KMS-11 (cell line): ENCODE results near the gene DUSP6.

ENCODE experiments used
- H2AFZ ChIP-seq: fragments of 200-600 bp; sonication (generic); 2 replicates; pipeline ENCODE4 v1.6.1; 2016; ENCODE audit warnings: antibody characterized with exemption, mixed run types, low read depth
- H3K27ac ChIP-seq: fragments of 200-600 bp; sonication (generic); 2 replicates; pipeline ENCODE4 v1.6.1; 2016; ENCODE audit warnings: mild to moderate bottlenecking, mixed run types
- H3K27me3 ChIP-seq: fragments of 200-600 bp; sonication (generic); 2 replicates; pipeline ENCODE4 v1.6.1; 2017; ENCODE audit warnings: mild to moderate bottlenecking, low read depth, mixed run types, moderate library complexity; ENCODE audit not compliant: insufficient read depth
- H3K36me3 ChIP-seq: fragments of 200-600 bp; sonication (generic); 2 replicates; pipeline ENCODE4 v1.6.1; 2017; ENCODE audit warnings: mild to moderate bottlenecking, mixed run types; ENCODE audit not compliant: insufficient read depth
- H3K4me1 ChIP-seq: fragments of 200-600 bp; sonication (generic); 2 replicates; pipeline ENCODE4 v1.6.1; 2016; ENCODE audit warnings: mild to moderate bottlenecking, low read depth, mixed run types; ENCODE audit not compliant: poor library complexity, severe bottlenecking
- H3K4me2 ChIP-seq: fragments of 200-600 bp; sonication (generic); 2 replicates; pipeline ENCODE4 v1.7.0; 2016; ENCODE audit warnings: mild to moderate bottlenecking, mixed run types
- H3K4me3 ChIP-seq: fragments of 200-600 bp; sonication (generic); IDR thresholded peaks from 2 replicates; pipeline ENCODE4 v1.6.1; 2017; ENCODE audit warnings: low read depth, low read length, mixed read lengths; ENCODE audit not compliant: insufficient read depth
- H3K79me2 ChIP-seq: fragments of 200-600 bp; sonication (generic); 2 replicates; pipeline ENCODE4 v1.6.1; 2016; ENCODE audit warnings: low read depth, mixed run types; ENCODE audit not compliant: insufficient read depth
- H3K9ac ChIP-seq: fragments of 200-600 bp; sonication (generic); 2 replicates; pipeline ENCODE4 v1.6.1; 2016; ENCODE audit warnings: mild to moderate bottlenecking, mixed run types
- H4K20me1 ChIP-seq: fragments of 200-600 bp; sonication (generic); 2 replicates; pipeline ENCODE4 v1.6.1; 2016; ENCODE audit warnings: mild to moderate bottlenecking, mixed run types; ENCODE audit not compliant: insufficient read depth
- CTCF ChIP-seq: fragments of 200-600 bp; sonication (generic); conservative IDR thresholded peaks from 2 replicates; pipeline ENCODE4 v1.6.1; 2017; ENCODE audit warnings: low read depth, mild to moderate bottlenecking, antibody characterized with exemption, low read length, moderate library complexity, mixed read lengths

The DUSP6 gene

GRCh38 chr12:89328151-89329030 is 23.9 kb downstream of the DUSP6 start:
- Histone ChIP-seq H3K9ac (no peak overlapping the region), H3K4me1 (no peaks in the 10 kb centered on the region), H3K4me2 (no peak overlapping the region), H3K27ac (no peak overlapping the region), H3K36me3 (no peaks in the 10 kb centered on the region), H3K4me3 (no peak overlapping the region), H3K27me3 (no peaks in the 10 kb centered on the region), H4K20me1 (no peaks in the 10 kb centered on the region), H2AFZ (no peak overlapping the region), H3K79me2 (no peaks in the 10 kb centered on the region)
- TF ChIP-seq CTCF: no peak

GRCh38 chr12:89327486-89328094 is 24.7 kb downstream of the DUSP6 start:
- no peak for TF ChIP-seq CTCF
- no peaks in the 10 kb centered on the region for H4K20me1 ChIP-seq
- no peaks in the 10 kb centered on the region for H3K79me2 ChIP-seq
- H3K4me3 ChIP-seq: no peak overlapping the region
- H3K27ac ChIP-seq: no peak overlapping the region
- no peak overlapping the region for H3K4me2 ChIP-seq
- H3K4me1 ChIP-seq: no peaks in the 10 kb centered on the region
- H3K27me3 ChIP-seq: no peaks in the 10 kb centered on the region
- H3K36me3 ChIP-seq: no peaks in the 10 kb centered on the region
- H2AFZ ChIP-seq: no peak overlapping the region
- H3K9ac ChIP-seq: no peak overlapping the region

GRCh38 chr12:89326239-89327040 is 25.9 kb downstream of the DUSP6 start:
- no peak overlapping the region for H3K4me3 ChIP-seq
- TF ChIP-seq CTCF: no peak
- no peak overlapping the region for H3K4me2 ChIP-seq
- H3K9ac ChIP-seq: no peak overlapping the region
- H3K79me2 ChIP-seq: no peaks in the 10 kb centered on the region
- H3K27ac ChIP-seq: no peak overlapping the region
- H4K20me1 ChIP-seq: no peaks in the 10 kb centered on the region
- H2AFZ ChIP-seq: no peak overlapping the region
- no peaks in the 10 kb centered on the region for H3K27me3 ChIP-seq
- H3K4me1 ChIP-seq: no peaks in the 10 kb centered on the region
- no peaks in the 10 kb centered on the region for H3K36me3 ChIP-seq

- Histone ChIP-seq H3K27me3 (no peaks in the 10 kb centered on the region), H3K36me3 (no peaks in the 10 kb centered on the region), H3K27ac (no peak overlapping the region), H3K4me2 (no peak overlapping the region), H4K20me1 (no peaks in the 10 kb centered on the region), H3K4me3 (no peak overlapping the region), H3K79me2 (no peaks in the 10 kb centered on the region), H2AFZ (no peak overlapping the region), H3K9ac (no peak overlapping the region), H3K4me1 (peaks cover 6% of the 10 kb centered on the region)
- TF ChIP-seq CTCF: no peak
Observed at GRCh38 chr12:89325495-89325894, 26.8 kb downstream of the DUSP6 start.
